HepG2 (cell line): ENCODE measurements around the gene MED15. TPM values are rescaled to one million over a fixed set of nuclear protein-coding genes. Genes with fewer than 3 reads are reported as not detected.

ENCODE experiments used
- CREM ChIP-seq, 2 experiments: sonication (generic) in 1 of 2; formaldehyde crosslinking in 1 of 2; IDR thresholded peaks; 2 replicates each; pipeline versions ENCODE4 v1.4.0 to v1.6.1; 2016 to 2020; ENCODE audit warnings: antibody characterized with exemption in 1 of 2, mild to moderate bottlenecking in 1 of 2, missing genetic modification reagents in 1 of 2
- ERF ChIP-seq: IDR thresholded peaks from 2 replicates; pipeline ENCODE4 v1.6.1; 2018; ENCODE audit warnings: missing biosample characterization, missing genetic modification reagents
- HMG20B ChIP-seq: conservative IDR thresholded peaks from 2 replicates; pipeline ENCODE4 v1.6.1; 2016; ENCODE audit warnings: missing genetic modification reagents, missing compliant biosample characterization
- HOXA5 ChIP-seq: sonication (generic); formaldehyde crosslinking; IDR thresholded peaks from 2 replicates; pipeline ENCODE4 v1.4.0; 2020; ENCODE audit warnings: missing genetic modification reagents
- SAP130 ChIP-seq: IDR thresholded peaks from 2 replicates; pipeline ENCODE4 v1.6.1; 2016; ENCODE audit warnings: low read depth
- TBX3 ChIP-seq: fragments of 450-650 bp; IDR thresholded peaks from 2 replicates; pipeline ENCODE4 v1.6.1; 2017; ENCODE audit warnings: antibody characterized with exemption, mild to moderate bottlenecking, inconsistent platforms, borderline replicate concordance
- ZBTB40 ChIP-seq, 2 experiments: fragments of 450-650 bp in 1 of 2; sonication (generic) in 1 of 2; formaldehyde crosslinking in 1 of 2; IDR thresholded peaks; 2 replicates each; pipeline versions ENCODE4 v1.6.1 to v1.8.0; 2016 to 2022; ENCODE audit warnings: antibody characterized with exemption in 1 of 2, mild to moderate bottlenecking in 1 of 2, missing genetic modification reagents in 1 of 2
- ZNF34 ChIP-seq: sonication (generic); formaldehyde crosslinking; IDR thresholded peaks from 2 replicates; pipeline ENCODE4 v1.4.0; 2020; ENCODE audit warnings: mild to moderate bottlenecking, missing genetic modification reagents, borderline replicate concordance
- ZNF580 ChIP-seq: IDR thresholded peaks from 2 replicates; pipeline ENCODE4 v1.6.1; 2016; ENCODE audit warnings: low read depth, borderline replicate concordance
- ZNF672 ChIP-seq: sonication (generic); formaldehyde crosslinking; IDR thresholded peaks from 2 replicates; pipeline ENCODE4 v1.8.1; 2022; ENCODE audit warnings: missing genetic modification reagents
- ZNF775 ChIP-seq: sonication (generic); formaldehyde crosslinking; IDR thresholded peaks from 2 replicates; pipeline ENCODE4 v1.4.0; 2020; ENCODE audit warnings: missing genetic modification reagents, mild to moderate bottlenecking, moderate library complexity, borderline replicate concordance
- polyA plus RNA-seq, 8 experiments: library from polyadenylated mRNA; depleted of rRNA in 3 of 8; stranded (reverse) in 7 of 8; unstranded in 1 of 8; fragments of >200 nt; fragmentation: Illumina TruSeq in 4 of 8; extraction: Trizol in 4 of 8; gene quantifications; 2 replicates each; pipeline versions ENCODE4 v1.2.1 to v1.2.3, GENCODE V29; 2011 to 2016; ENCODE audit warnings: low read depth in 4 of 8, missing spikeins in 1 of 8, mixed read lengths in 1 of 8; ENCODE audit not compliant: insufficient read depth in 1 of 8
- total RNA-seq, 5 experiments: library from RNA; depleted of rRNA; stranded (reverse); fragments of >200 nt; fragmentation: Illumina TruSeq; extraction: Trizol; gene quantifications; 2 replicates each; pipeline ENCODE4 v1.2.3, GENCODE V29; 2016; ENCODE audit warnings: low read depth in 1 of 5
- TF ChIP-seq, protein P1 (sequence below): sonication (generic); formaldehyde crosslinking; IDR thresholded peaks from 2 replicates; pipeline ENCODE4 v1.8.1; 2023; ENCODE audit warnings: mild to moderate bottlenecking, moderate library complexity, missing genetic modification reagents
- TF ChIP-seq, protein P2 (sequence below): IDR thresholded peaks from 2 replicates; pipeline ENCODE4 v1.6.1; 2016; ENCODE audit warnings: low read depth, control low read depth
- TF ChIP-seq, protein P3 (sequence below): sonication (generic); formaldehyde crosslinking; IDR thresholded peaks from 2 replicates; pipeline ENCODE4 v1.4.0; 2020; ENCODE audit warnings: missing genetic modification reagents

MED15 gene
- total and polyA plus RNA-seq, 2 of the 13 experiments (the other 11 are each of a cell fraction or from before 2014, with no cell fraction given) = 14.3 to 27.0 TPM

- TF ChIP-seq, protein P1, sequence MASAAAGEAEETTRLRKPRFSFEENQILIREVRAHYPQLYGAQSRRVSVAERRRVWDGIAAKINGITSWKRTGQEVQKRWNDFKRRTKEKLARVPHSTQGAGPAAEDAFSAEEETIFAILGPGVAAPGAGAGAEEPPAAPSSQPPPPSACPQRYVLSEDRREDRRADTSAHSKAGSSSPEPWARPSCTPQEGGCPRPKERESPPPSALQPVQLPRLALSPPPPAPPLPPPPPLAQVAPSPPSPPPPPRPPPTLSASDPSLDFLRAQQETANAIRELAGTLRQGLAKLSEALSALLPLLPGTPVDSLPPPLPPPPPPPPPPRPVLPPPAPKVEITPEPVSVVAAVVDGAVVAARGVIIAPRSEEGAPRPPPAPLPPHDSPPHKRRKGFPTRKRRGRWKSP (CRISPR knock-in tag) = peak; percentile 63
- TF ChIP-seq HOXA5 (CRISPR knock-in tag) (0 out of 2 replicates have a peak, but pooled peaks have one; percentile 79), ZNF672 (CRISPR knock-in tag) (no peak), HMG20B (CRISPR knock-in tag) (0 out of 2 replicates have a peak, but pooled peaks have one; percentile 19), CREM (IDR thresholded peaks at IDR 0.05) (peak; percentile 98), CREM (CRISPR knock-in tag; IDR thresholded peaks at IDR 0.05) (no peak), ZBTB40 (IDR thresholded peaks at IDR 0.05) (peak; percentile 83), ZBTB40 (CRISPR knock-in tag; IDR thresholded peaks at IDR 0.05) (peak; percentile 52; the same call in 1 of the 2 replicates), ZNF34 (CRISPR knock-in tag) (0 out of 2 replicates have a peak, but pooled peaks have one; percentile 38), SAP130 (peak; percentile 95), ZNF775 (0 out of 2 replicates have a peak, but pooled peaks have one; percentile 53), TBX3 (no peak), ZNF580 (CRISPR knock-in tag) (no peak; the same call in 1 of the 2 replicates), ERF (peak; percentile 88; the same call in 1 of the 2 replicates)
- TF ChIP-seq, protein P2, sequence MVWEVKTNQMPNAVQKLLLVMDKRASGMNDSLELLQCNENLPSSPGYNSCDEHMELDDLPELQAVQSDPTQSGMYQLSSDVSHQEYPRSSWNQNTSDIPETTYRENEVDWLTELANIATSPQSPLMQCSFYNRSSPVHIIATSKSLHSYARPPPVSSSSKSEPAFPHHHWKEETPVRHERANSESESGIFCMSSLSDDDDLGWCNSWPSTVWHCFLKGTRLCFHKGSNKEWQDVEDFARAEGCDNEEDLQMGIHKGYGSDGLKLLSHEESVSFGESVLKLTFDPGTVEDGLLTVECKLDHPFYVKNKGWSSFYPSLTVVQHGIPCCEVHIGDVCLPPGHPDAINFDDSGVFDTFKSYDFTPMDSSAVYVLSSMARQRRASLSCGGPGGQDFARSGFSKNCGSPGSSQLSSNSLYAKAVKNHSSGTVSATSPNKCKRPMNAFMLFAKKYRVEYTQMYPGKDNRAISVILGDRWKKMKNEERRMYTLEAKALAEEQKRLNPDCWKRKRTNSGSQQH (CRISPR knock-in tag) = no peak; the same call in 1 of the 2 replicates
- TF ChIP-seq, protein P3, sequence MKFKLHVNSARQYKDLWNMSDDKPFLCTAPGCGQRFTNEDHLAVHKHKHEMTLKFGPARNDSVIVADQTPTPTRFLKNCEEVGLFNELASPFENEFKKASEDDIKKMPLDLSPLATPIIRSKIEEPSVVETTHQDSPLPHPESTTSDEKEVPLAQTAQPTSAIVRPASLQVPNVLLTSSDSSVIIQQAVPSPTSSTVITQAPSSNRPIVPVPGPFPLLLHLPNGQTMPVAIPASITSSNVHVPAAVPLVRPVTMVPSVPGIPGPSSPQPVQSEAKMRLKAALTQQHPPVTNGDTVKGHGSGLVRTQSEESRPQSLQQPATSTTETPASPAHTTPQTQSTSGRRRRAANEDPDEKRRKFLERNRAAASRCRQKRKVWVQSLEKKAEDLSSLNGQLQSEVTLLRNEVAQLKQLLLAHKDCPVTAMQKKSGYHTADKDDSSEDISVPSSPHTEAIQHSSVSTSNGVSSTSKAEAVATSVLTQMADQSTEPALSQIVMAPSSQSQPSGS (CRISPR knock-in tag) = peak; percentile 86
Observed at GRCh38 chr22:20507253-20508066, at the start of gene MED15 (continued).
